Right lobe of liver (tissue), 4 donors: Measurements from ENCODE around the gene PAQR3.

Source experiments
- CTCF ChIP-seq, 4 donors: fragments of 200-600 bp in 3 of 4; fragments of 450-650 bp in 1 of 4; IDR thresholded peaks; one replicate each; pipeline versions ENCODE4 v1.5.1 to v1.8.0; 2016 to 2022; ENCODE audit warnings: antibody characterized with exemption in 4 of 4, mild to moderate bottlenecking in 2 of 4
- POLR2A ChIP-seq: fragments of 450-650 bp; IDR thresholded peaks from one replicate; pipeline ENCODE4 v1.6.1; 2017; ENCODE audit warnings: antibody characterized with exemption, mild to moderate bottlenecking
- donor health status: DM: no; HTN: no; CAD: no.
- donor health status: DM: no; HTN: no; CAD: no.
- donor health status: DM: no; HTN: yes; CAD: no.

- TF ChIP-seq CTCF (IDR thresholded peaks at IDR 0.05): no peak
- no peak for TF ChIP-seq POLR2A
Observed at GRCh38 chr4:78863991-78864390, 75.2 kb downstream of the PAQR3 start.
